Raji (cell line): ENCODE measurements around the gene EIF2S2.

ENCODE experiments used
- POLR2A ChIP-seq: IDR thresholded peaks from 2 replicates; pipeline ENCODE4 v1.6.1; 2011; ENCODE audit warnings: low read depth, low read length, control low read depth; ENCODE audit not compliant: insufficient read depth

EIF2S2 gene

GRCh38 chr20:34120213-34120612 is 8.2 kb upstream of the EIF2S2 start:
- no peak for TF ChIP-seq POLR2A

DNA sequence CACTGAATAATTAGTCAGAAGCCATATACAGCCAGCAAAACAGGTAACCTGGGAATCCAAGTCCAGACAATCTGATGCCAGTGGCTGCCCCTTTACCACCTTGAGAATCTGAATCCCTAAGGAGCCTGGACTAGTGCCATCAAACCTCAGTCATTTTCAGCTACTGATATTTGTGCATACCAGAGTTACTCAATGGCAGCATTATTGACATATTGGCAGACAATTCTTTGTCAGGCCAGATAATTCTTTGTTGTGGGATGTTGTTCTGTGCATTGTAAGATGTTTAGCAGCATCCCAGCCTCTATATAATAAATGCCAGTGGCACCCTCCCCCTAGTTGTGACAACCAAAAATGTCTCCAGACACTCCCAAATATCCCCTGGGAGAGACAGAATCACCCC is 3.2 kb upstream of the EIF2S2 start:
- TF ChIP-seq POLR2A = no peak

- no peak for TF ChIP-seq POLR2A
Observed at GRCh38 chr20:34114809-34115208, 2.8 kb upstream of the EIF2S2 start.

DNA sequence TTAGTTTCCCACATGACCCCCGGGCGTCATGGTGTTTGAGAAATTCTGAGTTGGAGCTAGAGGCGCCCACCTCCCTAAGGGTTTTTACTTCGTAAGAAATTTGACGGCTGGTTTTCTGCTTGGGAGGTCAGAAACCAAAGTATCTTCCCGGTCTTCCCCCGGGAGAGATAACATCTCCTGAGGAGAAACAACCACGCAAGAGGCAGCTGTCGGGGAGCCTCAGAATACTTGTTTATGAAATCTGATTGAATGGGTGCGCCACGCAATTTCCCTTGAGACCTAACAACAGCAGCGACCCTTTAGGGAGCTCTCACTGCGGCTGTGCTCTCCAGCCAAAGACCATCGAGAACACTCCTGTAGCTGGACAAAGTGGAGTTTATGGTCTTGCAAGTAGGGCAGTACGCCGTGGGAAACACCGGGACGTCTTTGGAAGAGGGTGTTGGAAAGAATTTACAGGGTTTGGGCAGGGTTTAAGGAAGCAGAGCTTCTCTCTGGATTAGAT is 608 bp upstream of the EIF2S2 start:
- no peak for TF ChIP-seq POLR2A

GRCh38 chr20:34110745-34111641 is 1.1 kb downstream of the EIF2S2 start:
- no peak for TF ChIP-seq POLR2A

DNA sequence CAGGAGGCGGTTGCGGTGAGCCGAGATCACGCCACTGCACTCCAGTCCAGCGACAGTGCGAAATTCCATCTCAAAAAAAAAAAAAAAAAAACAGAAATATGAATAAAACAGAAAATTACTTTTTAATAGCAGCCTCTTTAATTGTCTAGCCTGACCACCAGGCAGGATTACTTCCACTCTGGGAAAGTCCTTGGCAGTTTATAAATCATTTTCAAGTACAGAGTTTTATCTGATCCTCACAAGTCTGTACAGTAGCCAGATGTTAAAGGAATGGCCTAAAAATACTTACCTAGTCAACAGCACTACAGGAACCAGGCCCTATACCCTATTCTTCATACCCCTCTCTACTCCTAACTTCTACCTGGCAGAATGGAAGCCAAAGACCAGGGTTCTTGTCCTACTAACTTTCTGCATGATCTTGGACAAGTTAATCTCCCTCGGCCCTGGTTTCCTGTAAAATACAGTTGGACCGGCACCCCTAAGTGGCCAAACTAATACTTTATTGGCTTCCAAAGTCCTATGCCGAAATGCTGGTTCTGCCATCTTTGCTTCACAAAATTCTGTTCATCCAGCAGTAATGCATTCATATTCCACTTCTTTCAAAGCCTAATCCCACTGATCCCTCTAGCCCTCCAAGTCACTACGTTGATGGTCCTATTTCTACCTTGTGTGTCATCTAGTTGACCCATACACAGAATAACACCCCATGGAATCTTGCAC is 1.9 kb downstream of the EIF2S2 start:
- no peak for TF ChIP-seq POLR2A

DNA sequence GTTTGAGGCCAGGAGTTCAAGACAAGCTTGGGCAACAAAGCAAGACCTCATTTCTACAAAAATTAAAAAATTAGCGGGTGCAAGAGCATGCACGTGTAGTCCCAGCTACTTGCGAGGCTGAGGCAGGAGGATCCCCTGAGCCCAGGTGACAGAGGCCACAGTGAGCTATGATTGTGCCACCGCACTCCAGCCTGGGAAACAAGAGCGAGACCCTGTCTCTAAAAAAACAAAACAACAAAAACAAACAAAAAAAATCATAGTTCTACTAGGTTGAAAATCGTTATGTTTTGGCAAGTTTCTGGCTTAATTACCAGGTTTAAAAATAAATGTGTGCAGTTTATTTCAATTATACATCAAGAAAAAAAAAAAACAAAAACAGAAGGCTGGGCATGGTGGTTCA is 2.6 kb downstream of the EIF2S2 start:
- no peak for TF ChIP-seq POLR2A

DNA sequence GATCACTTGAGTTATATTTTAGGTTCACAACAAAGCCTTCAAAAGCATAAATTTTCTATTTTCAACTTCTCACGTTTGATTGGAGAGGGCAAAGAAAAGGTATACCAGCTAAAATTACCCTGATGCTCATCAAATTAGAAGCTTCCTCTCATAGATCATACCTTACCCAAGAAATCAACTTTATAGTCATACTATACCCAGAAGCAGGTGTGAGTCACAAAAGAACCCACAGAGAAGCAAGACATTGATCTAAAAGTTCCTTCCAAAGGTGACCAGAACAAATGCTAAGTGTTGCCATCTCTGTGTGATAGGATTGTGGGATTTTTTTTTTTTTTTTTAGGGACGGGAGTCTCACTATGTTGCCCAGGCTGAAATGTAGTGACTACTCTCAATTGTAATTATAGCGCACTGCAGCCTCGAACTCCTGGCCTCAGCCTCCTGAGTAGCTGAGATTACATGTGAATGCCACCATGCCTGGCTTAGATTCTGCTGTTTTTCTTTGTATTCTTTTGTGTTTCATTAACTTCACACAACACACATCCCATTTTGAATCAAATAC is 3.3 kb downstream of the EIF2S2 start:
- no peak for TF ChIP-seq POLR2A

- no peak for TF ChIP-seq POLR2A
Observed at GRCh38 chr20:34105978-34106675, 5.9 kb downstream of the EIF2S2 start.

GRCh38 chr20:34104059-34104458 is 8.0 kb downstream of the EIF2S2 start:
- no peak for TF ChIP-seq POLR2A

DNA sequence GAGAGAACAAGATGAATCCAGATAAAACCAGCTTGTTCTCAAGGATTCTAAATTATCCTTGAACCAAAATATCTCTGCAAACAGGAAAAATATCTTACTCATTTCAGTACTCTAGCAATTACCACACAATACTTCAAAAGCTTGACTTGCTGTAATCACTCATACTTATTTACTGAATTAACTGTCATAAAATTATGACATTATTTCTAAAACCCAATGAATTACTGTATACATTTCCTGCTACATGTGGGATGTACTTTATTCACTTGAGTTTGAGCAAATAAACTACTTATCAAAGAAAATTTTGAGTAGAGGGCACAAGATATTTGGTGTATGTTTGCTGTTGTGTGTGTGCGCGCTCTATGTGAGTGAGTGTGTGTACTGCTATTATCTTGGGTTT is 9.7 kb downstream of the EIF2S2 start:
- TF ChIP-seq POLR2A = no peak

GRCh38 chr20:34100576-34100975 is 11.5 kb downstream of the EIF2S2 start:
- TF ChIP-seq POLR2A = no peak

- no peak for TF ChIP-seq POLR2A
Observed at GRCh38 chr20:34099675-34100074, 12.4 kb downstream of the EIF2S2 start.

- TF ChIP-seq POLR2A = no peak
Observed at GRCh38 chr20:34098570-34098969, 13.5 kb downstream of the EIF2S2 start.
